Epithelial cell of proximal tubule (primary cell): ENCODE data around the gene HOTAIR. TPM values are rescaled to one million over a fixed set of nuclear protein-coding genes. Genes with fewer than 3 reads are reported as not detected.

Experiments used
- DNase-seq: peaks from one replicate; pipeline ENCODE4 v3.0.0-alpha.2; 2011; ENCODE audit warnings: low read depth
- H3K4me3 ChIP-seq: 2 replicates; pipeline ENCODE4 v1.5.1; 2011; ENCODE audit warnings: low read depth, mild to moderate bottlenecking, low read length
- total RNA-seq: library from RNA; depleted of rRNA; stranded (reverse); fragments of >200 nt; gene quantifications from 2 replicates; pipeline ENCODE4 v1.2.3, GENCODE V29; 2015
- TF ChIP-seq, protein P1 (sequence below): conservative IDR thresholded peaks from 2 replicates; pipeline ENCODE4 v1.5.1; 2012; ENCODE audit warnings: low read depth, mild to moderate bottlenecking, low read length

Gene HOTAIR
- total RNA-seq, result 0.14 TPM in 1 of 2 replicates, not detected in the other

DNA sequence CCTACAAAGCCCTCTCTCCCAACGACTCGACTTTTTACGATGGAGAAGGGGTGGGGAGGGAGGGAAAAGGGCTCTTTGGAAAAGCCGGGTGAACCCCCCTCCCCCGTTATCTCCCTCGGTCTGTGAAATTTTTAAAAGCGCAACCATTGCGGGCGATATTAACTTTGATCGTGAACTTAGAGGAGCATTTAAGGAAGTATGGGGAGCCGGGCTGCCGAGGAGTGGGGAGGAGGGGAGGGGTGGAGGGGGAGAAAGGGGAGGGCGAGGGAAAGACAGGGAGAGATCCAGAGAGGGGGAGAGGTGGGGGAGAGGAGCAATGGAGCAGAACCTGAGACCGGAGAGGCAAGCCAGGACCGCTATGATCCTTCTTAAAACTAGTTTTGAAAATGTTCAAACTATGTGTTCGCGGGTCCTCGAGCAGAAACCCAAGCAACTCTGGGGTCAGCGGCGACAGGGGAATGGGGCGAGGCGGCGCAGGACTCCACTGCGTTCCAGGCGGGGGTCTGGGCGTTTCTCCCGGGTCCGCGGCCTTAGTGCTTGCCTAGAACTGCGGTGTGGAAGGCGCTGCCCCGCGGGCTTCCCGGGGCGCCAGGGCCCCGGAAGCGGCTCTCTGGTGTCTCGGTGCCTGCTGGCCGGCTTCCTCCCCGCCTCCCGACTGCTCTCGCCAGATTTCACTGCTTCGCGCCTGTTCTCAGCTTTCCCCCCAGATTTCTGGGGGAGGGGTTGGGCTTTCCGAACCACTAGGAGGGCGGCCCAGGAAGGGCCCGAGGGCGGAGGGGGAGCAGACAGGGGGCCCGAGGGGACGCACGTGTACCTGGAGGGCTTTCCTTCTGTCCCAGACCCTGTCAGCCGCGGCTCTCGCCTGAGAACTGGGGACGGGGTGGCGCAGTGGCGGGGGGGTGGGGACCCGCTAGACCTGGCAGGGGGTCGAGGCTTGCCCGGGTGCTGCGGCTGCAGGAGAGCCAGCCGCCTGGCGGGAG is at the start of gene HOTAIR:
Gene HOTAIR (minus strand): TSS at position 871 of the 980 bp plus-strand sequence.
- H3K4me3 ChIP-seq, result peak within 1 kb of the TSS; percentile 77
- DNase-seq, result no peak
- TF ChIP-seq, protein P1, sequence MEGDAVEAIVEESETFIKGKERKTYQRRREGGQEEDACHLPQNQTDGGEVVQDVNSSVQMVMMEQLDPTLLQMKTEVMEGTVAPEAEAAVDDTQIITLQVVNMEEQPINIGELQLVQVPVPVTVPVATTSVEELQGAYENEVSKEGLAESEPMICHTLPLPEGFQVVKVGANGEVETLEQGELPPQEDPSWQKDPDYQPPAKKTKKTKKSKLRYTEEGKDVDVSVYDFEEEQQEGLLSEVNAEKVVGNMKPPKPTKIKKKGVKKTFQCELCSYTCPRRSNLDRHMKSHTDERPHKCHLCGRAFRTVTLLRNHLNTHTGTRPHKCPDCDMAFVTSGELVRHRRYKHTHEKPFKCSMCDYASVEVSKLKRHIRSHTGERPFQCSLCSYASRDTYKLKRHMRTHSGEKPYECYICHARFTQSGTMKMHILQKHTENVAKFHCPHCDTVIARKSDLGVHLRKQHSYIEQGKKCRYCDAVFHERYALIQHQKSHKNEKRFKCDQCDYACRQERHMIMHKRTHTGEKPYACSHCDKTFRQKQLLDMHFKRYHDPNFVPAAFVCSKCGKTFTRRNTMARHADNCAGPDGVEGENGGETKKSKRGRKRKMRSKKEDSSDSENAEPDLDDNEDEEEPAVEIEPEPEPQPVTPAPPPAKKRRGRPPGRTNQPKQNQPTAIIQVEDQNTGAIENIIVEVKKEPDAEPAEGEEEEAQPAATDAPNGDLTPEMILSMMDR, result no peak

DNA sequence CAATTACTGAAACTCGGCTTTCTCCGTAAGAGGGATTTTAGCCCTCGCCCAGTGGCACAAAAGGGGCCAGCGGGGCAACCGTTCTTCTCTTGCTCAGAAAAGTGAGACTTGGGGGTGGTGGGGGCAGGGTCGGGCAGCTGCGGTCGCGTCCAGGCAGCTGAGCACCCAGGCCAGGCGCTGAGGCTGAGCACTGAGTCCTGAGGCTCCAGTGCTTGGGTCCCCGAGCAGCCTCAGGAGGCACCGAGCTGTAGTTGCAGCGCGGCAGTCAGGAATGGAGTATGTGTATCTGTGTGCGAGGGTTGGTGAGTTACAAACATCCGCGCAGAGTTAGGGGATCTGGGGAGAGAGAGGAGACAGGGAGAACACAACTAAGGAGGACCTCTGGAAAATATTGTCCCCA is 49.4 kb upstream of the HOTAIR start:
- H3K4me3 ChIP-seq, result peak overlapping the region; percentile 27
- DNase-seq, result no peak
- TF ChIP-seq, protein P1, result no peak

DNA sequence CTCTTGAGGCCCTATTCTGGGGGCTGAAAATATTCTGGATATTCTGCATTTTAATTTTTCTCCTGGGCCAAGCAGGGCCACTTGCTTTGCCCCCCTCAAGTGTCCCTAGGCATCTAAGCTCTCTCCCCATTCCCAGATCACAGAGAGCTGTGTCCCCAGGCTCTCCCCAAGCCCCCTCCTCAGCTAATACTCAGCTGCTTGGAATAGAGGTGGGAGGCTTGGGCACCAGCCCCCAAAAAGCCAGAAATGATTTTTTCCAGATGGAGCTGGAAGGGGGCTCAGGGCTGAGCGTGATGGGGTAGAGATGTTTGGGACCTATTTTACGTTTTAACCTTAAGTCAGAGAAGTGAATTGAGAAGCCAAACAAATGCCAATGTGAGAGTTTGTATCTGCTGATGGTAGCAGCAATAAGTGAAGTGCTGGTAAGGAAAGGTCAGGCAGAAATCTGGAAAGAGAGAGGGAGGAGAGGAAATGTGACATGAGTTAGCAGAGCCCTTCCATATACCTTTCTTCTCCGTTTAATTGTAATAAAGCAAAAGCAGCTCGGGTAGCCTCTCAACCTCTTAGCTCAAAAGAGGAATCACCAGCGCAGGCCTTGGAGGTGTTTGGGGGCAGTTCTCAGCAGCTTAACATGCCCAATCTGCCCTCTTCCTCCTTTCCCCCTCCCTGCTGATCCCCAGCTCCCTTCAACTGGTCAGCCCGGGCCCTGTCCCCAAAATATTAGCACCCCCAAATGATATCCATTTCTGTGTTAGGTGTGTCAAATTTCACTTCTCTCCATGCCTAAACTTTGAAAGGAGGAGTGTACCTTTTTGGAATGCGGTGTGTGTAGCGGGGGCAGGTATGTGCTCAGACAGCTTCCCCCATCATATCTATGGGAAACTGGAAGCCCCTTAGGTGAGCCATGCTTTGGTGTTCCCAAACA is 48.5 kb upstream of the HOTAIR start:
- no peak for DNase-seq
- TF ChIP-seq, protein P1, result no peak
- peak overlapping the region; percentile 15 for H3K4me3 ChIP-seq

DNA sequence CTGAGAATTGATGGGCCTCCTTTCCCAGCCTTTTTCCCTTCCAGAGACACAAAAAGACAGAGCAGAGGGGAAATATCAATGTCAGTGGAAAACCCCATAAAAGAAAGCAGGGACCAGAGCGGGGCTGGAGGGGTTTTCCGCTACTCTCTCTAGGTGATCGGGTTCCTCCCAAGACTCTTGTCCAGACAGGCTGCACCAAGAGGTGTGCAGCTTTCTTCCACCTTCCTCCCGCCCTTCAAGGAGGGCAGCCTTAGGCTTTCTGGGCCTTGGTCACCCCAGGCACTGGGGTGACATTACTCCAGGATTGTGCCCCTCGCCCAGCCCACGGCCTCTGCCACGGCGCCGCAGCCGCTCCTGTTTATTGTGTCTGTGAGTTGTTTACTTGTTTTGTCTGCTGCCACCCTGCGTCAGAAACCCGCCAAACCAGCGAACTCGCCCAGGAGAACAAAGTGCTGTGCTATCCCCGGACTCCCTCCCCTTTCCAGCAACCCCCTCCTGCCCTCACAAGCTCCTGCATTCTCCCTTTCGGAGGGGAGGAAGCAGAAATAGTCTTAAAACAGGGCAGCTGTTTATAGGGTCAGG is 46.8 kb upstream of the HOTAIR start:
- TF ChIP-seq, protein P1, result peak; percentile 49
- no peak for DNase-seq
- peak overlapping the region; percentile 84 for H3K4me3 ChIP-seq

DNA sequence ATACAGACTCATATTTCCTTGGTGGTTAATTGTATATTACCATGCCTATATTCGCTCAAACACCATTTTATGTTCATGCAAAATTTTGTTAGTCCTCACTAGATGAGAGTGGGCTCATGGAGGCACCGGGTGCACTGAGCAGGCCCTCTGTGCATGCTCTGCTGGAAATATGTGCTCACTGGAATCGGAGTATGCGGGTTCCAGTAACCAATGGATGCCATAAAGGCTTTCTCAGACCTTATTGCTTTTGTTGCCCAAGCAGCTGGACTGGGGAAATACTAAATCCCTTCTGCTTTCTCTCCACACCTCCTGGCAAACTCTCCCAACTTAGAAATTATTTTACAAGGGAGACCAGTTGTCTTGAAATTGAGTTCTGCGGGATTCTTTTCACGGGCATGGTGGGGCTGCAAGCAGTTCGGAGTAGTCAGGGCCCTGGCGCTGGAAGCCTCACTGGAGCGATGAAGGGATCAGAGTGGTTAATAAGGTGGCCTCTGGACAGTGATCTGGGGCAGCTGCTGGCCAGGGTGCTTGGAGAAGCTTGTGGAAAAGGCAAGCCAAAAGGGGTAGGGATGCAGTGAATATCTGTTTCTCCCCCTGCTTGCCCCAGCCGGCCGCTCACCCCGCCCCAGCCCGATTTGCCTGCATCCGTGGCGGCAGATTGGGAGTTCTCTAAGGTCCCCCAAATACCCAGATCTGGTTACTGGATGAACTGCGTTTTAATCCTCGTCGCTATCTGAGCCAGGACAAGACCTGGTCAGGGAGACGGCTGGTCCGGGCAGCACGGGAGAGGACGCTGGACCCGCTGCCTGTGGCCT is 46.0 kb upstream of the HOTAIR start:
- TF ChIP-seq, protein P1, result no peak
- DNase-seq, result no peak
- H3K4me3 ChIP-seq, result peak overlapping the region; percentile 84
